GM19468 (cell line): ENCODE data around the gene ADAMTS17.

Experiments
- ATAC-seq: cut with Tn5 transposase; IDR thresholded peaks from one replicate; pipeline ENCODE4 v1.9.1; 2021; ENCODE audit warnings: mild to moderate bottlenecking, moderate library complexity, moderate number of reproducible peaks; ENCODE audit not compliant: unreplicated experiment; ENCODE audit errors: extremely low read depth

The ADAMTS17 gene

GRCh38 chr15:100341750-100342560, at the start of gene ADAMTS17:
TSS of gene ADAMTS17 (minus strand) at chr15:100341975. CDS start at chr15:100341899, 76 bp downstream.
- ATAC-seq, result peak; percentile 90

- no peak for ATAC-seq
These were observed 43.7 kb upstream of the ADAMTS17 start for GRCh38 chr15:100385300-100386050.

- ATAC-seq, result no peak
These were observed 42.3 kb upstream of the ADAMTS17 start for GRCh38 chr15:100384108-100384410.

- no peak for ATAC-seq
These were observed 41.7 kb upstream of the ADAMTS17 start for GRCh38 chr15:100383302-100384107.

GRCh38 chr15:100373942-100374341, 32.2 kb upstream of the ADAMTS17 start:
- no peak for ATAC-seq

GRCh38 chr15:100373120-100373896, 31.5 kb upstream of the ADAMTS17 start:
- no peak for ATAC-seq

- ATAC-seq, result no peak
These were observed 31.0 kb upstream of the ADAMTS17 start for GRCh38 chr15:100372739-100373119.

GRCh38 chr15:100355342-100355741, 13.6 kb upstream of the ADAMTS17 start:
- ATAC-seq, result no peak

- no peak for ATAC-seq
These were observed 11.7 kb upstream of the ADAMTS17 start for GRCh38 chr15:100353449-100353848.

GRCh38 chr15:100350434-100351226, 8.9 kb upstream of the ADAMTS17 start:
- ATAC-seq, result no peak

GRCh38 chr15:100349696-100350433, 8.1 kb upstream of the ADAMTS17 start:
- peak; percentile 97 for ATAC-seq

- no peak for ATAC-seq
These were observed 7.5 kb upstream of the ADAMTS17 start for GRCh38 chr15:100349321-100349695.

- no peak for ATAC-seq
These were observed 6.8 kb upstream of the ADAMTS17 start for GRCh38 chr15:100348578-100348977.

- no peak for ATAC-seq
These were observed 5.2 kb upstream of the ADAMTS17 start for GRCh38 chr15:100346866-100347512.

- ATAC-seq, result no peak
These were observed 3.7 kb upstream of the ADAMTS17 start for GRCh38 chr15:100345438-100345837.

- no peak for ATAC-seq
These were observed 1.5 kb upstream of the ADAMTS17 start for GRCh38 chr15:100343251-100343650.

- ATAC-seq, result no peak
These were observed 481 bp downstream of the ADAMTS17 start for GRCh38 chr15:100341239-100341749.

- ATAC-seq, result no peak
These were observed 995 bp downstream of the ADAMTS17 start for GRCh38 chr15:100340721-100341238.
